ENCODE data around the gene MBOAT1. TPM values are rescaled to one million over a fixed set of nuclear protein-coding genes. Genes with fewer than 3 reads are reported as not detected.

The MBOAT1 gene
- total and polyA plus RNA-seq, 8 donors: 2.7 to 21.3 (median 4.6) TPM

GRCh38 chr6:20238688-20239587 is 26.7 kb upstream of the MBOAT1 start:
- Histone ChIP-seq H3K36me3 (no peaks in the 10 kb centered on the region), H3K4me3 (no peak overlapping the region), H3K27me3 (no peaks in the 10 kb centered on the region), H3K4me1 (no peaks in the 10 kb centered on the region), H3K9me3 (no peaks in the 10 kb centered on the region), H3K27ac (no peak overlapping the region)
- 91 to 93% methylated on average over 37 to 47 of the region's 47 CpGs for WGBS, 2 donors
- no peak for TF ChIP-seq CTCF (IDR thresholded peaks at IDR 0.05)
- no peak for DNase-seq
- FAIRE-seq: no peak
- intact Hi-C loops (cut with DNase I): no loop called here
- ATAC-seq: no peak

- intact Hi-C loops (cut with DNase I): no loop called here
- no peaks in the 10 kb centered on the region for H3K27me3 ChIP-seq
- 77 to 88% methylated on average over 10 of the region's 10 CpGs for WGBS, 2 donors
- H3K27ac ChIP-seq: no peak overlapping the region
- no peaks in the 10 kb centered on the region for H3K36me3 ChIP-seq
- FAIRE-seq (no peak), ATAC-seq (no peak), DNase-seq (no peak)
- no peaks in the 10 kb centered on the region for H3K4me1 ChIP-seq
- H3K4me3 ChIP-seq: no peak overlapping the region
- no peaks in the 10 kb centered on the region for H3K9me3 ChIP-seq
- no peak for TF ChIP-seq CTCF (IDR thresholded peaks at IDR 0.05)
These were observed 25.6 kb upstream of the MBOAT1 start for GRCh38 chr6:20237677-20238460.

- Histone ChIP-seq H3K27ac (no peak overlapping the region), H3K27me3 (no peaks in the 10 kb centered on the region), H3K36me3 (no peaks in the 10 kb centered on the region), H3K4me1 (no peaks in the 10 kb centered on the region), H3K9me3 (no peaks in the 10 kb centered on the region), H3K4me3 (no peak overlapping the region)
- ATAC-seq (no peak), DNase-seq (no peak), FAIRE-seq (no peak)
- 77 to 82% methylated on average over 2 of the region's 2 CpGs for WGBS, 2 donors
- no peak for TF ChIP-seq CTCF (IDR thresholded peaks at IDR 0.05)
- intact Hi-C loops (cut with DNase I): no loop called here
These were observed 24.8 kb upstream of the MBOAT1 start for GRCh38 chr6:20236909-20237600.

GRCh38 chr6:20236344-20236743 is 24.1 kb upstream of the MBOAT1 start:
- no peak overlapping the region for H3K27ac ChIP-seq

More at GRCh38 chr6:20236344-20236743, 24.1 kb upstream of the MBOAT1 start:
- Histone ChIP-seq H3K4me1 (no peaks in the 10 kb centered on the region), H3K9me3 (no peaks in the 10 kb centered on the region), H3K36me3 (no peaks in the 10 kb centered on the region), H3K27me3 (no peaks in the 10 kb centered on the region), H3K4me3 (no peak overlapping the region)
- ATAC-seq (no peak), DNase-seq (no peak), FAIRE-seq (no peak)
- no peak for TF ChIP-seq CTCF (IDR thresholded peaks at IDR 0.05)
- 66 to 69% methylated on average over 3 of the region's 3 CpGs for WGBS, 2 donors
- intact Hi-C loops (cut with DNase I): no loop called here
